ENCODE data around the gene DCLK1. TPM values are rescaled to one million over a fixed set of nuclear protein-coding genes. Genes with fewer than 3 reads are reported as not detected.

Gene DCLK1
- total RNA-seq, 2 donors from 2014 or later, result 2.6 to 8.6 TPM

DNA sequence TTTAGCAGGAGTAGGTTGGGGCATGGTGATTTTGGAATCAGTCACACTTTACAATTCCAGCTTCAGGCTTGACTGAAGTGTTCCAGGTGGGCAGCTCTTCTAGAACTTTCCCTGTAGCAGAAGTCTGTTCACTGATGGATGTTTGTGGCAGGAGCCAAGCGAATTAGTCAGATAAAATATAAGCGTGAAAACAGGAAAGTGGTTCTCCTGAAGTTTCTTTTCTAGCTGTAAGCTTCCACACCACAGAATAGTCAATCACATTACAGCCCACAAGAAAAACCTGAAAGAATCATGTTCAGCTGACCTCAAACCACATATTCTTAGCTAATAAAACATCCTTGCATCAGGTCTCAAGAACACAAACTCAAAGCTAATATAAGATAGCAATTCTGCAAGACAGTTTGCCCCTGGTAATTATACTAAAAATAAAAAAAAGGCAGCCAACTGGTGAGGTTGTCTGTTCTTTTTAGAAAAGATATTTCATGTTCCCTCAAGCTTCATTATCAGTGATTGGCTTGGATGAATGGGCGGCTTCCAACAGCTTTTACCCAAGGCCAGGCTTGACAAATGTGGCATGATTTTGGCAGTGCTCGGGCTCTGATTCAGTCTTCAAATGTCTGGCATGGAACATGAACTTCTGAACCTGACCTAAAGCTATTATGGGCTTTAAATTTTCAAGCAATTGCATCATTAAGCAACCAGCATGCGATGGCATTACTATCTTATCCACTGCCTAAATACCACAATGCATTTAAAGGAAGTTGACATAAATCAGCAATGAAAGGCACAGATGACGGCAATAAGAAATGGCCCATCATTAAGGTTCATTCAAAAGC, 136.8 kb downstream of the DCLK1 start:
- peaks cover 15% of the 10 kb centered on the region for H3K4me1 ChIP-seq
- intact Hi-C loops (cut with DNase I), result no loop called here
- no peaks in the 10 kb centered on the region for H3K9me3 ChIP-seq
- peak; percentile 62 to 77 (median 74) for DNase-seq
- H3K36me3 ChIP-seq (replicated peaks in 1 of 2; ENCODE audit: insufficient read depth in 1 of 2, low read depth in 2 of 2), result no peaks in the 10 kb centered on the region
- TF ChIP-seq POLR2A (IDR thresholded peaks at IDR 0.05), result no peak
- TF ChIP-seq, protein P1, sequence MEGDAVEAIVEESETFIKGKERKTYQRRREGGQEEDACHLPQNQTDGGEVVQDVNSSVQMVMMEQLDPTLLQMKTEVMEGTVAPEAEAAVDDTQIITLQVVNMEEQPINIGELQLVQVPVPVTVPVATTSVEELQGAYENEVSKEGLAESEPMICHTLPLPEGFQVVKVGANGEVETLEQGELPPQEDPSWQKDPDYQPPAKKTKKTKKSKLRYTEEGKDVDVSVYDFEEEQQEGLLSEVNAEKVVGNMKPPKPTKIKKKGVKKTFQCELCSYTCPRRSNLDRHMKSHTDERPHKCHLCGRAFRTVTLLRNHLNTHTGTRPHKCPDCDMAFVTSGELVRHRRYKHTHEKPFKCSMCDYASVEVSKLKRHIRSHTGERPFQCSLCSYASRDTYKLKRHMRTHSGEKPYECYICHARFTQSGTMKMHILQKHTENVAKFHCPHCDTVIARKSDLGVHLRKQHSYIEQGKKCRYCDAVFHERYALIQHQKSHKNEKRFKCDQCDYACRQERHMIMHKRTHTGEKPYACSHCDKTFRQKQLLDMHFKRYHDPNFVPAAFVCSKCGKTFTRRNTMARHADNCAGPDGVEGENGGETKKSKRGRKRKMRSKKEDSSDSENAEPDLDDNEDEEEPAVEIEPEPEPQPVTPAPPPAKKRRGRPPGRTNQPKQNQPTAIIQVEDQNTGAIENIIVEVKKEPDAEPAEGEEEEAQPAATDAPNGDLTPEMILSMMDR (IDR thresholded peaks at IDR 0.05), result no peak
- no peak overlapping the region for H3K4me3 ChIP-seq
- no peaks in the 10 kb centered on the region for H3K27me3 ChIP-seq
- 34 to 36% methylated on average over 6 of the region's 6 CpGs for WGBS, 2 donors
- no peak overlapping the region for H3K27ac ChIP-seq
- peak; percentile 85 for ATAC-seq

DNA sequence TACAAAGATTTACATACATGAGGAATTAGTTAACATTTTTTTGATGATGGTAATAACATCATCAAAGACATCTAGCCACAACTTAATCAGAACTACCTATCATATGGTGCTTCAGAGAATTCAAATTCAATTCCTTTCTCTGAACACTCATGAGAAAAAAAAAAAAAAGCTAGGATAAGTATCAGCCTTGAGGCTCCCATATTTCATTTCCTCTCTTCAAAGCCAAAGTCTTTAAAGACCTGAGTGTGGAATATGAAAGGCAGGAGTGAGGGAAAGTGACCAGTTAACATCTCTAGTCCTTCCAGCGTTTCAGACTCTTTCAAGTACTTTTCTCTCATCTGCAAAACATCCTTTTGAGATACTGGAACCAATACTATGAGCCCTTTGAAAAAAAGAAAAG, 137.5 kb downstream of the DCLK1 start:
- whole genome bisulfite sequencing, 2 donors, result 36 to 45% methylated on average over 1 of the region's 1 CpG
- H3K9me3 ChIP-seq, result no peaks in the 10 kb centered on the region

DNA sequence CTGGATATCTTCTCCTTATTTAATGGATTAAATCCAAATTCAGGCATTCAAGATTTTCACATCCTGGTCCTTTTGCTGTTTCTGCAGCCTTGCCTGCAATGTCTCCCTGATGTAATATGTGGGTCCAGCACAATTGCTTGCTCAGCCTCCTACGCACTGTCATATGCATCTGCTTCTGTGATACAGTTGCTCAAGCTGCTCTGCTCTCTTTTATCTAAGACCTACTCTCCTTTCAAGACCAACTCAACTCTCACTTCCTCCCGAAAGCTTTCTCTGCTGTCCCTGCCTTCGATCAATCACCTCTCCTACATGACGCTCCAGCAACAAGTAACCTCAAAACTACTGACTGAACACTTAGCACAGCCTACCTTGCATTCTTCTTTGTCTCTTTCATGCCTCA, 138.2 kb downstream of the DCLK1 start:
- no peak for ATAC-seq
- H3K36me3 ChIP-seq (replicated peaks in 1 of 2; ENCODE audit: insufficient read depth in 1 of 2, low read depth in 2 of 2), result no peaks in the 10 kb centered on the region
- TF ChIP-seq, protein P1 (IDR thresholded peaks at IDR 0.05), result no peak
- TF ChIP-seq POLR2A (IDR thresholded peaks at IDR 0.05), result no peak
- peaks cover 15% of the 10 kb centered on the region for H3K4me1 ChIP-seq
- H3K27ac ChIP-seq, result no peak overlapping the region
- intact Hi-C loops (cut with DNase I), result no loop called here
- no peak for DNase-seq
- no peak overlapping the region for H3K4me3 ChIP-seq
- no peaks in the 10 kb centered on the region for H3K27me3 ChIP-seq
- no peaks in the 10 kb centered on the region for H3K9me3 ChIP-seq
- 87 to 89% methylated on average over 4 of the region's 4 CpGs for WGBS, 2 donors

More for the DNA sequence above, 137.5 kb downstream of the DCLK1 start:
- H3K36me3 ChIP-seq (replicated peaks in 1 of 2; ENCODE audit: insufficient read depth in 1 of 2, low read depth in 2 of 2), result no peaks in the 10 kb centered on the region
- H3K27ac ChIP-seq, result no peak overlapping the region
- TF ChIP-seq, protein P1 (IDR thresholded peaks at IDR 0.05), result no peak
- TF ChIP-seq POLR2A (IDR thresholded peaks at IDR 0.05), result no peak
- no peak for DNase-seq
- intact Hi-C loops (cut with DNase I), result no loop called here
- ATAC-seq, result no peak
- H3K4me3 ChIP-seq, result no peak overlapping the region
- H3K27me3 ChIP-seq, result no peaks in the 10 kb centered on the region
- H3K4me1 ChIP-seq, result peaks cover 15% of the 10 kb centered on the region

DNA sequence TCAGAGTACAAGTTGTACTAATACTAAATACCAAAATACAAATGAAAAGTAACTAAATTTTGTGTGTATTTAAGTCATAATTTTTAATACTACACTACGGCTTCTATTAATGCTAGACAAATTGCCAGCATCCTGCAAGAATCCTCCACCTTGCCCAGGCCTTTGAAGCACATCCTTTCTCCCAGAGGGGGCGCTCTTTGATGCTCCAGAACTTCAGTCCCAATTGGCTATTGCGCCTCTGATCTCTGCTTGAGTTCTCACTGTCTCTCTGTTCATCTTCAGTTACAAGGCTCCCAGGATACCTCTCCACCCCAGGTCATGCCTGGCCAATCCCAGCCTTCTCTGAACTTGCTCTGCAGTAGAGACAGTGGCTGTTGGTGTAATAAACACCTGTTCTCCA, 141.0 kb downstream of the DCLK1 start:
- no peaks in the 10 kb centered on the region for H3K9me3 ChIP-seq
- H3K36me3 ChIP-seq (replicated peaks in 1 of 2; ENCODE audit: insufficient read depth in 1 of 2, low read depth in 2 of 2), result no peaks in the 10 kb centered on the region
- TF ChIP-seq POLR2A (IDR thresholded peaks at IDR 0.05), result no peak
- TF ChIP-seq, protein P1 (IDR thresholded peaks at IDR 0.05), result no peak
- no peak overlapping the region for H3K27ac ChIP-seq
- peaks cover 15% of the 10 kb centered on the region for H3K4me1 ChIP-seq
- no peak for DNase-seq
- no peaks in the 10 kb centered on the region for H3K27me3 ChIP-seq
- no peak for ATAC-seq
- no peak overlapping the region for H3K4me3 ChIP-seq
- intact Hi-C loops (cut with DNase I), result no loop called here
- WGBS, 2 donors, result 80 to 85% methylated on average over 3 of the region's 3 CpGs

DNA sequence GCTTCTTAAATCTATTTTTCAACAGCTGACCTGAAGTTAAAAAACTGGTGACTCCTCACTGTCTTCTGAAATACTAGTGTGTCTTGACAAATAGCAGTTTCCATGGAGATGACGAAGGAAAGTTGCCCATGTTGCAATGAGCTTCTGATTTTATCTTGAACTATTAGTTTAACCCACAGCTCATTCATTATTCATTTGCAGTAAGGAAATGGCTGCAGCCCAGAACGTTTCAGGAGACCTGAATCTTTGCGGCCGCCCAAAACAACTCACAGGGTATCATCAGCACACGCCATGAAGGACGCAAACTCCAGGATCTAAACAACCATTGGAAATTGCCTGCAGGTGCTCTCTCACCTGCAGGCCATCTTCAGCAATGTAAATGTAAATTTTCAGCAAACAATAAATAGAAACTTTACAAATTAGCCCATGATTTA, 142.5 kb downstream of the DCLK1 start:
- no peak for ATAC-seq
- Histone ChIP-seq H3K4me1 (no peaks in the 10 kb centered on the region), H3K27me3 (no peaks in the 10 kb centered on the region), H3K4me3 (no peak overlapping the region), H3K36me3 (replicated peaks in 1 of 2; ENCODE audit: insufficient read depth in 1 of 2, low read depth in 2 of 2) (no peaks in the 10 kb centered on the region), H3K27ac (no peak overlapping the region), H3K9me3 (no peaks in the 10 kb centered on the region)
- no peak for DNase-seq
- intact Hi-C loops (cut with DNase I), result no loop called here
- 61 to 68% methylated on average over 6 of the region's 6 CpGs for WGBS, 2 donors
- TF ChIP-seq, protein P1 (IDR thresholded peaks at IDR 0.05), result no peak
- TF ChIP-seq POLR2A (IDR thresholded peaks at IDR 0.05), result no peak

Measured in body of pancreas (tissue), 4 donors.